Kidney (tissue), 14 donors: ENCODE results near the gene GK. TPM values are rescaled to one million over a fixed set of nuclear protein-coding genes. Genes with fewer than 3 reads are reported as not detected.

ENCODE experiments used
- DNase-seq, 5 donors: peaks; one replicate each; pipeline ENCODE4 v3.0.0-alpha.2; 2013 to 2020
- FAIRE-seq: peaks from 2 replicates; lab custom pipeline; 2012; peaks lifted over from hg19 to GRCh38; lab: Jason Lieb, UNC
- H3K27ac ChIP-seq, 2 donors: one replicate each; pipeline ENCODE4 v1.7.0; 2013; ENCODE audit warnings: low read depth in 2 of 2, low read length in 2 of 2, inconsistent platforms in 1 of 2
- H3K27me3 ChIP-seq: one replicate; pipeline ENCODE4 v1.7.1; 2013; ENCODE audit warnings: low read length, inconsistent platforms; ENCODE audit not compliant: control insufficient read depth, insufficient read depth
- H3K36me3 ChIP-seq, 3 donors: one replicate each; pipeline versions ENCODE4 v1.7.0 to v1.7.1; 2013; ENCODE audit warnings: low read length in 3 of 3, control low read depth in 1 of 3, inconsistent platforms in 1 of 3; ENCODE audit not compliant: insufficient read depth in 3 of 3, control insufficient read depth in 2 of 3
- H3K4me1 ChIP-seq, 3 donors: one replicate each; pipeline versions ENCODE4 v1.7.0 to v1.7.1; 2013; ENCODE audit warnings: low read length in 3 of 3, inconsistent platforms in 1 of 3, low read depth in 1 of 3; ENCODE audit not compliant: control insufficient read depth in 2 of 3, insufficient read depth in 2 of 3
- H3K4me3 ChIP-seq, 3 donors: one replicate each; pipeline versions ENCODE4 v1.7.0 to v1.8.1; 2013; ENCODE audit warnings: low read length in 3 of 3, control low read depth in 1 of 3, inconsistent platforms in 1 of 3
- H3K9ac ChIP-seq, 3 donors: one replicate each; pipeline versions ENCODE4 v1.7.0 to v1.7.1; 2013; ENCODE audit warnings: low read length in 3 of 3, control low read depth in 1 of 3, inconsistent platforms in 1 of 3
- H3K9me3 ChIP-seq, 3 donors: one replicate each; pipeline versions ENCODE4 v1.7.0 to v1.7.1; 2013; ENCODE audit warnings: low read length in 3 of 3, control low read depth in 1 of 3, inconsistent platforms in 1 of 3; ENCODE audit not compliant: control insufficient read depth in 2 of 3, insufficient read depth in 1 of 3
- CTCF ChIP-seq: IDR thresholded peaks from 3 replicates; pipeline ENCODE4 v1.5.1; 2012; ENCODE audit warnings: mild to moderate bottlenecking, moderate library complexity, borderline replicate concordance; ENCODE audit not compliant: insufficient read depth; ENCODE audit errors: extremely low read depth
- intact Hi-C: fragments of 100-400 bp; cut with DNase I; formaldehyde crosslinking; loops from one replicate; pipeline ENCODE4 v1.11.1; 2022
- polyA plus RNA-seq: library from polyadenylated mRNA; stranded (reverse); fragments of 350-450 nt; fragmentation: Illumina TruSeq; extraction: RNeasy Lipid Tissue Mini Kit (QIAGEN cat#74804); gene quantifications from one replicate; pipeline ENCODE4 v1.2.3, GENCODE V29; 2014; ENCODE audit warnings: low read depth, low replicate concordance; ENCODE audit not compliant: insufficient read depth
- total RNA-seq: library from RNA; stranded (reverse); fragmentation: NEBNext Ultra II Directional; extraction: Animal tissue kit (Norgen Biotek cat#: 25700); gene quantifications from one replicate; pipeline ENCODE4 v1.2.1, GENCODE V29; 2021
- donor health status: control.
- donor health status: control.
- donor health status: control.
- donor health status: control.
- donor health status: control.
- donor health status: DM: yes; HTN: yes; CAD: no.
- donor health status: Normal renal cell carcinoma (clear cell type).

Gene GK
- total and polyA plus RNA-seq, 2 donors from 2014 or later: 12.5 to 73.8 TPM

- no peak for FAIRE-seq
Measured at GRCh38 chrX:30777575-30777974, 124.4 kb downstream of the GK start.

GRCh38 chrX:30779453-30780030 is 126.3 kb downstream of the GK start:
- no peaks in the 10 kb centered on the region for H3K4me1 ChIP-seq
- H3K27me3 ChIP-seq: no peaks in the 10 kb centered on the region
- H3K4me3 ChIP-seq: no peak overlapping the region
- H3K27ac ChIP-seq: no peak overlapping the region
- intact Hi-C loops: no loop called here
- no peaks in the 10 kb centered on the region for H3K9me3 ChIP-seq
- no peak overlapping the region for H3K9ac ChIP-seq
- H3K36me3 ChIP-seq: no peaks in the 10 kb centered on the region
- FAIRE-seq (no peak), DNase-seq (peak in 1 of 5 donors; percentile 59)
- no peak for TF ChIP-seq CTCF

More at GRCh38 chrX:30777575-30777974, 124.4 kb downstream of the GK start:
- Histone ChIP-seq H3K27me3 (no peaks in the 10 kb centered on the region), H3K9me3 (no peaks in the 10 kb centered on the region), H3K36me3 (no peaks in the 10 kb centered on the region), H3K4me3 (no peak overlapping the region), H3K27ac (no peak overlapping the region), H3K9ac (no peak overlapping the region), H3K4me1 (no peaks in the 10 kb centered on the region)
- intact Hi-C loops: no loop called here
- TF ChIP-seq CTCF: no peak
- no peak for DNase-seq

Other genes starting within 250 kb of the GK start
- 1.8 TPM for gene TASL, start 75.7 kb upstream of the GK start, total RNA-seq
- 0.22 TPM for gene TASL, start 75.7 kb upstream of the GK start, polyA plus RNA-seq
- 26.9 TPM for gene TAB3, start 235.8 kb downstream of the GK start, total RNA-seq
- 7.9 TPM for gene TAB3, start 235.8 kb downstream of the GK start, polyA plus RNA-seq